GM18867 (cell line): Measurements from ENCODE around the gene USP32.

Source experiments
- ATAC-seq: cut with Tn5 transposase; IDR thresholded peaks from one replicate; pipeline ENCODE4 v1.9.1; 2021; ENCODE audit warnings: mild to moderate bottlenecking, moderate library complexity; ENCODE audit not compliant: unreplicated experiment

Gene USP32

DNA sequence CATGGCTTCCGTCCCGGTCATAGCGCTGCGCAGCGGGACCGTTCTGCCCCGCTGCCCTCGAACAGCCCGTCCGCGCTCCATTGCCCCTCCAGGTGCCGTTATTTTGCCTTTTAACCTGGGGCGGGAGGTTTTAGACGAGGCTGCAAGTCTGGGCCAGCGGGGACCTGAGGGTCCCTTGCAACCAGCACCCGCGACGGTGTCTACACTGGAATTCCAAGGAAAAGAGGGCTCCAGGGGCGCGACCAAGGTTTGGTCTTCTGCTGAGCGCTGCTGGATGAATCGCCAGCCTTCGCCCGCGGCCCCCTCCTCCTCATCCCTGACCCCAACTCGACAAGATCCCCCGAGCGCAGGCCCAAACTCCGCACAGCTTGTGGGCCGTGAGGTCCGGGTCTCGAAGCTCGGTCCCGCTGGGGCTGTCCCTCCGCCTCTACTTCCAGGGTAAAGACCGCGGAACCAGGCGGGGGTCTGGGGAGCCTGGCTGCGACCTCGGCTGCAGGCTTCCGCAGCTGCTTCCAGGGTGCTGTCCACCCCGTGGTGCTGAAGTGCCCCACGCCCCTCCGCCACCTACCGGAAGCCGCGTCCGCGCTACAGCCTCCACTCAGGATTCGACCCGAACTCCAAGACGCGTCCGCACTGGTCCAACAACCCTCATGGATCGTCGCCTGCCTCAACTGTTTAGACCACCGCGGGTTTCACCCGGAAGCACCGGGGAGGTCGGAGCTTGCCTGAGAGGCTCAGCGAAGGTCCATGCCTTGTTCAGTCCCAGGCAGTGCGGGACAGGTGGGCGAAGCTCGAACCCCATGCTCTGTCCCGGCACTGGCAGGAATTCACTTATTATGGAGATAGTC lies 252.3 kb downstream of the USP32 start:
- ATAC-seq = no peak

DNA sequence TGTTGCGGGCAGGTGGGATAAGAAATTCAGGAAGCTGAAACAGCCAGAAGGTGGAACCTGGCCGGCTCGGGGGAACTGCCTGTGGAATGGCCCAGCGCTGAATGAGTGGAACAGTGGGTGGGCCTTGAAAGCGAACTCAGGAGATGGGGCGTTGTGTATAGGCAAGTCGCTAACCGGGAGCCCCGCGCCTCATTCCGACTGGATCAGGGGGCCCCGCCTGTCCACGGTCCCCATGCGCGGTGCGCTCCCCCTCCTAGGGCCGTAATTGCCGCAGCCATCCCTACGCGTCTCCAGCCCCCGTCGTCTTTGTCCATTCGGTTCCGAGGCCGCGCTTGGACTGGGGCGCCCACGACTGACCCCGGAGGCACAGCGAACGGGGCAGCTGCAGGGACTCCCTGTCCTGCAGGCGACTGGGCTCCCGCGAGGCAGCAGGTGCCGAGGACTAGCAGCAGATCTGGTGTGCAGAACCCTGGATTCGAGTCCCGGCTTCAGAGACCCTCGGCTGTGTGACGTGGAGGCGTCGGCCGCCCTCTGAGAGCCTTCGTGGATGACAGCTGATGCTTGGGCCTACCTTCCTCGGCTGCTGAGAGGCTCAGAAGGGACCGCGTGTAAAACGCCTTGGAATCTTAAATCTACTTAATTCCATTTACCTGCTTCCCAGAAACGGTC lies 253.0 kb downstream of the USP32 start:
- ATAC-seq = no peak

DNA sequence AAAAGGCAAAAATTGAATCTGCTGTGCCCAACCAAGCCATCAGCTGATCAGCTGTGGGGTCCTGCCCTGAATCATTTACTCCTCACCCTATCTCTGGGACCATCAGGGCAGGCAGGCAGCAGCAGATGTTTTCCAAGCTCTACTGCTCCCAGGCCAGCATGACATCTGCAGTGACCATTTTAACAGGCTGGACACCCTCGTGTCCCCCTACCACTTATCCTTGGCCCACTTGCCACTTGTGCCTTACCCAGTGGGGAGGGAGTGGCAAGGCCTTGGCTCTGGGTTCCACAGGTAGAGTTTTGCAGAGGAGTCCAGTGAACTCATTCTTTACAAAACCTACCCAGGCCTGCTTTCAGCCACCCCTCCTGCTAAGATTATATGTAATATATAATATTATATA lies 254.2 kb downstream of the USP32 start:
- no peak for ATAC-seq

DNA sequence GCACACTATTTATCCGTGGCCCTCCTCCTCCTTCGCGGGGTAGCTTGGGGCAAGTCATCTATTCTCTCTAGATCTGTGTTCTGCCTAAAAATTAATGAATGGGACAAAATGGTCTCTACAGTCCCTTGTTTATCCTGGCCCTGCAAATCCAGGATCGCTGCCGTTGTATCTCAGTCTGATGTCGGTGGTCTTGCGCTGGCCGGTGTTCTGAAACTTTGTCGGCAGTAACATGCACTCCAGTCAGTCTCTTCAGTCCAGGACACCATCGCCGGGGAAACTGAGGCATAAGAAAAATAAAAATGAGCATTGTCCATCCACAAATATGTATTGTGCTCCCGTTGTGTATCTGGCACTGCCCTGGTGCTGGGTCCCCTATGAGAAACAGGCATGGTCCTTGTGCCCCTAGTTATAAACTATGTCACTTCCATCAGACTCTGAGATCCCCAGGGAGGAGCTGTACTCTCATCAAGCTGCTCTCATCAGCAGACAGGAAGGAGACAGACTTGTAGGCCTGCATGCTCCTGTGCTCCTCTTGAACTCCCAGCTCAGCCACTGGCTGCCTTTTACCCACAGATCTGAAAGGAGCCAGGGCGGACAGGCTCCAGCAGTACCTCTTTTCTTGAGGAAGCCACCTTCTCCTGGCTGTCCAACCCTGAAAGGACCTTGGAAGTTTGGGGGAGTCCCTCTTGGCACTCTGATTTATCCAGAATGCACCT lies 255.8 kb downstream of the USP32 start:
- no peak for ATAC-seq

DNA sequence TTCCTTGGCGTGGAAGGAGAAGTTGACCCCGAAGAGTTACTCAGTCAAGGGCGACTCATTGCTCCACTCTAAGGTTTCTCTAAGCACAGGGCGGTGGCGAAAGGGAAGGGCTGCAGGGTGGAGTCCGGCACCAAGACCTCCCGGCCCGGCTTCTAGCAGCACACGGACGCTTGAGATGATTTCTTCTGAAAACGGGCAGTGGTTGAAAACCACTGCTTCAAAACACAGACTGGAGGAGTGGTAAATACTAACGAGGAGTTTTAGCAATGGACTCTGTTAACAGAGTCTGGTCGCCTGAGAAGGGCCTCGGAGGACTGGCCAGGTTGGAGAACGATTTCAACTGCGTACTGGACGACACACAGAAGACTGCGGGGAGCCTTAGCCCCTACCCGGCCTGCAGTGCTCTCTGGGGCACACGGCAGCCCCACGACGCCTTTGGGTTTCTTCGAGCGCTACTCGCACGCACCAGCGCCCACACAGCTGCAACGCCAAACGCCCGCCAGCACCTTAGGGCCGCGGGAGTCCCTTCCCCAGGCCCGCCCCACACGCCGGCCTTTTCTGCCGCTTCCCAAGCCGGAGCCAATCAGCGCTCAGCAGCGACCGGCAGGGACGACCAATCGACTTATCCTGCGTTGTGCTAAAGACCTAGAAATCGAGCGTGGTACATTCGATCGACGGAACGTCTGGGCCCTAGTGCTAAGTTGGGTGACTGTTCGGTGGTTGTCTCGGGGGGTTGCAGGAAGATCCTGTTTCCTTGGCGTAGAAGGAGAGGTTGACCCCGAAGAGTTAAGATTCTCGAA lies 256.6 kb downstream of the USP32 start:
- peak; percentile 83 for ATAC-seq

DNA sequence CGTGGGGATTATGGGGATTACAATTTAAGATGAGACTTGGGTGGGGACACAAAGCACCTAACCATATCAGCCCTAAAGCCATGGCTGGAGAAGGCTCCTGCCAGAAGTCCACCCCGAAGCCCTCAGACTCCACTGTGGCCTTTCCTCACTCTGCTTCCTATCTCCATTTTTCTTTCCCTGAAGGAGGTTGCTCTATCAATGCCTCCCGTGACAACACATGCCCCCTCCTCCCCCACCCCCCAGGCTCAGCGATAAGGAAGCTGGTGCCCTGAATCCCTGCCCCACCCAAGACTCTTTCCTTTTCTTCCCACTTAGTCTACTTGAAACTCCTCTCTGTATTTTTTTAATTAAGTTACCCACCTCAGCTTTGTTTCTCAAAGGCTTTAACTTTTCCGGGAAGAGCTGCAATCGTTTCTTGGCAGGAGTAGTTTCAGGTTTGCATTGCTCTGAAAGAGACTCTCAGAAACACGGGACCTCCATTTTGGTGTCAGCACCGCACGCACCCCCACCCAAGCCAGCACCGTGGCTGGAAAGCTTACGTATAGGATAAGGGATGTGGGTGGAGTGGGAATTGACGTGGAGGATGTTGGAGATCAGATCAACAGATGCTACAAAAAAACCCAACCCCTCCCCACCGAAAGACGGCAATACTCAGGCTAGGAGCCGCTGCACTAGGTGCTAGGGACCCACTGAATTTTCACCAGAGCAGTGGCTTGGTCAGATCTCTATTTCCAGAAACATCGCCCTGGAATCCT lies 257.4 kb downstream of the USP32 start:
- peak; percentile 14 for ATAC-seq

DNA sequence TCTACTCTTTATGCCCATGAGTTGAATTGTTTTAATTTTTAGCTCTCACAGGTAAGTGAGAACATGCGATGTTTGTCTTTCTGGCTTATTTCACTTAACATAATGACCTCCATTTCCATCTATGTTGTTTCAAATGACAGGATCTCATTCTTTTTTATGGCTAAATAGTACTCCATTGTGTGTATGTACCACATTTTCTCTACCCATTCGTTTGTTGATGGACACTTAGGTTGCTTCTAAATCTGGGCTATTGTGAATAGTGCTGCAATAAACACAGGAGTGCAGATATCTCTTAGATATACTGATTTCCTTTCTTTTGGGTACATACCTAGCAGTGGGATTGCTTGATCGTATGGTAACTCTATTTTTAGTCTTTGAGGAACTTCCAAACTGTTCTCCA lies 261.5 kb downstream of the USP32 start:
- no peak for ATAC-seq

DNA sequence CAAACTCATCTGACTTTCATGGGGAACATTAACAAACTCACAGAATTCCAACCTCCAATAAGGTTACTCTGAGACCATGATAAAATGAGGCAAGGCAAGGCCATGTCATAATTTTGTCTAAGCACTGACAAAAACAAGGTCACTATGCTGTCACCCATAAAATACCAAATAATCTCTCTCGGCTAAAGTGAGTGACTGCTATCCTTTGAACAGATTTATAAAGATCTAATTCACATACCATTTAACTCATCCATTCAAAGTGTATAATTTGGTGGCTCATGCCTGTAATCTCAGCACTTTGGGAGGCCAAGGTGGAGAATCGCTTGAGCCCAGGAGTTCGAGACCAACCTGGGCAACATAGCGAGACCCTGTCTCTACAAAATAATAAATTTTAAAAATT lies 262.8 kb downstream of the USP32 start:
- no peak for ATAC-seq
